GM12892 (cell line): Measurements from ENCODE around the gene RAB27B.

Experiments used
- POLR2A ChIP-seq: IDR thresholded peaks from 2 replicates; pipeline ENCODE4 v1.6.1; 2011; ENCODE audit warnings: low read depth, low read length, control low read depth
- POLR2AphosphoS5 ChIP-seq: IDR thresholded peaks from 2 replicates; pipeline ENCODE4 v1.6.1; 2011; ENCODE audit warnings: low read depth, low read length, control low read depth

DNA sequence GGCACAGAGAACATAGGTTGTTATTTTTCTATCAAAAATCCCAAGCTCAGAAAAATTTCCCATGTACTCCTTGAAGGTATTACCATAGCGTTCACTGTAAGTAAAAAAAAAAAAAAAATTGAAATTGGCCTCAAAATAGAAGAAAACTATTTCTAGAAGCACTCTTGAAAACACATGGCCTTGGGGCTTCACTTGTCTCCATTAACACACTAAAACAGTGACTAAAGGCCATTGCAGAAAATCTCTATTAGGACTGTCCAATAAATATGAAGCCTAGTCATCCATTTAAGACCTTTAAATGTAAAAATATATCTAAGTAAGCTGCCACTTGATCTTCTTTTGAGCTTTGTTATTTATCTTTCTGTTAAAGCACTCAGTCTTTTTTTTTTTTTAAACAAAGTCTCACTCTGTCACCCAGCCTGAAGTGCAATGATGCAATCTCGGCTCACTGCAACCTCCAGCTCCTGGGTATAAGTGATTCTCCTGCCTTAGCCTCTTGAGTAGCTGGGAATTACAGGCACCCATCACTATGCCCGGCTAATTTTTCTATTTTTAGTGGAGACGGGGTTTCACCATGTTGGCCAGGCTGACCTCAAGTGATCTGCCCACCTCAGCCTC lies 95.2 kb downstream of the RAB27B start:
- no peak for TF ChIP-seq POLR2AphosphoS5
- TF ChIP-seq POLR2A, result no peak
